Muscle layer of colon (tissue), 2 donors: ENCODE results near the gene CNTNAP2.

Experiments
- H3K27ac ChIP-seq: one replicate; pipeline ENCODE4 v1.7.0; 2013; ENCODE audit warnings: low read depth, mild to moderate bottlenecking, low read length, moderate library complexity
- H3K27me3 ChIP-seq, 2 donors: one replicate each; pipeline ENCODE4 v1.7.0; 2013; ENCODE audit warnings: low read length in 2 of 2, mild to moderate bottlenecking in 2 of 2; ENCODE audit not compliant: insufficient read depth in 2 of 2, control insufficient read depth in 1 of 2
- H3K36me3 ChIP-seq: one replicate; pipeline ENCODE4 v1.7.0; 2013; ENCODE audit warnings: mild to moderate bottlenecking, low read length; ENCODE audit not compliant: insufficient read depth
- H3K4me1 ChIP-seq: one replicate; pipeline ENCODE4 v1.7.0; 2013; ENCODE audit warnings: mild to moderate bottlenecking, low read length; ENCODE audit not compliant: insufficient read depth
- H3K4me3 ChIP-seq, 2 donors: one replicate each; pipeline ENCODE4 v1.7.0; 2013; ENCODE audit warnings: low read length in 2 of 2, low read depth in 1 of 2, mild to moderate bottlenecking in 1 of 2, moderate library complexity in 1 of 2
- H3K9ac ChIP-seq: one replicate; pipeline ENCODE4 v1.7.0; 2013; ENCODE audit warnings: low read length
- H3K9me3 ChIP-seq: one replicate; pipeline ENCODE4 v1.7.0; 2013; ENCODE audit warnings: mild to moderate bottlenecking, low read length
- donor health status: abdominal sarcoma.
- donor health status: Adenocarcinoma of cecum.

CNTNAP2 gene

GRCh38 chr7:146728141-146728540, 611.5 kb downstream of the CNTNAP2 start:
- H3K9ac ChIP-seq = no peak overlapping the region
- no peaks in the 10 kb centered on the region for H3K4me1 ChIP-seq
- H3K27ac ChIP-seq = no peak overlapping the region

GRCh38 chr7:146728611-146729010, 612.0 kb downstream of the CNTNAP2 start:
- H3K9ac ChIP-seq = no peak overlapping the region
- no peak overlapping the region for H3K27ac ChIP-seq
- H3K4me3 ChIP-seq = no peak overlapping the region
- no peaks in the 10 kb centered on the region for H3K27me3 ChIP-seq
- no peaks in the 10 kb centered on the region for H3K36me3 ChIP-seq
- no peaks in the 10 kb centered on the region for H3K9me3 ChIP-seq
- no peaks in the 10 kb centered on the region for H3K4me1 ChIP-seq

More at GRCh38 chr7:146728141-146728540, 611.5 kb downstream of the CNTNAP2 start:
- H3K9me3 ChIP-seq = no peaks in the 10 kb centered on the region
- H3K27me3 ChIP-seq = no peaks in the 10 kb centered on the region
- H3K36me3 ChIP-seq = no peaks in the 10 kb centered on the region
- no peak overlapping the region for H3K4me3 ChIP-seq

- H3K4me3 ChIP-seq = no peak overlapping the region
- no peaks in the 10 kb centered on the region for H3K27me3 ChIP-seq
- H3K4me1 ChIP-seq = no peaks in the 10 kb centered on the region
- H3K9ac ChIP-seq = no peak overlapping the region
- no peaks in the 10 kb centered on the region for H3K9me3 ChIP-seq
- H3K36me3 ChIP-seq = no peaks in the 10 kb centered on the region
- H3K27ac ChIP-seq = no peak overlapping the region
These were observed 614.6 kb downstream of the CNTNAP2 start for GRCh38 chr7:146731185-146731584.

- Histone ChIP-seq H3K9ac (no peak overlapping the region), H3K27ac (no peak overlapping the region), H3K4me3 (no peak overlapping the region), H3K36me3 (no peaks in the 10 kb centered on the region), H3K4me1 (no peaks in the 10 kb centered on the region), H3K9me3 (peaks cover 4% of the 10 kb centered on the region), H3K27me3 (no peaks in the 10 kb centered on the region)
These were observed 619.4 kb downstream of the CNTNAP2 start for GRCh38 chr7:146735992-146736391.

GRCh38 chr7:146736446-146737190, 620.0 kb downstream of the CNTNAP2 start:
- H3K9ac ChIP-seq = no peak overlapping the region
- no peaks in the 10 kb centered on the region for H3K4me1 ChIP-seq
- H3K27ac ChIP-seq = no peak overlapping the region
- H3K4me3 ChIP-seq = no peak overlapping the region
- peaks cover 4% of the 10 kb centered on the region for H3K9me3 ChIP-seq
- H3K36me3 ChIP-seq = no peaks in the 10 kb centered on the region
- H3K27me3 ChIP-seq = no peaks in the 10 kb centered on the region

GRCh38 chr7:146740039-146740438, 623.4 kb downstream of the CNTNAP2 start:
- H3K36me3 ChIP-seq = no peaks in the 10 kb centered on the region
- no peak overlapping the region for H3K9ac ChIP-seq
- no peaks in the 10 kb centered on the region for H3K27me3 ChIP-seq
- H3K4me1 ChIP-seq = no peaks in the 10 kb centered on the region
- H3K9me3 ChIP-seq = peaks cover 4% of the 10 kb centered on the region
- no peak overlapping the region for H3K4me3 ChIP-seq
- H3K27ac ChIP-seq = no peak overlapping the region

GRCh38 chr7:146741911-146742310, 625.3 kb downstream of the CNTNAP2 start:
- Histone ChIP-seq H3K36me3 (no peaks in the 10 kb centered on the region), H3K27me3 (no peaks in the 10 kb centered on the region), H3K4me3 (no peak overlapping the region), H3K9ac (no peak overlapping the region), H3K9me3 (peaks cover 4% of the 10 kb centered on the region), H3K4me1 (no peaks in the 10 kb centered on the region), H3K27ac (no peak overlapping the region)

- Histone ChIP-seq H3K27me3 (no peaks in the 10 kb centered on the region), H3K9ac (no peak overlapping the region), H3K27ac (no peak overlapping the region), H3K36me3 (no peaks in the 10 kb centered on the region), H3K9me3 (no peaks in the 10 kb centered on the region), H3K4me1 (no peaks in the 10 kb centered on the region), H3K4me3 (no peak overlapping the region)
These were observed 637.8 kb downstream of the CNTNAP2 start for GRCh38 chr7:146754385-146754784.

- Histone ChIP-seq H3K4me1 (no peaks in the 10 kb centered on the region), H3K27me3 (no peaks in the 10 kb centered on the region), H3K27ac (no peak overlapping the region), H3K36me3 (no peaks in the 10 kb centered on the region), H3K4me3 (no peak overlapping the region), H3K9ac (no peak overlapping the region), H3K9me3 (no peaks in the 10 kb centered on the region)
These were observed 639.0 kb downstream of the CNTNAP2 start for GRCh38 chr7:146755585-146755984.

- H3K9me3 ChIP-seq = no peaks in the 10 kb centered on the region
- H3K4me3 ChIP-seq = no peak overlapping the region
- no peak overlapping the region for H3K9ac ChIP-seq
- H3K4me1 ChIP-seq = no peaks in the 10 kb centered on the region
- no peaks in the 10 kb centered on the region for H3K27me3 ChIP-seq
- no peaks in the 10 kb centered on the region for H3K36me3 ChIP-seq
- no peak overlapping the region for H3K27ac ChIP-seq
These were observed 647.9 kb downstream of the CNTNAP2 start for GRCh38 chr7:146764458-146764857.

GRCh38 chr7:146768957-146769356, 652.4 kb downstream of the CNTNAP2 start:
- H3K27ac ChIP-seq = no peak overlapping the region
- no peaks in the 10 kb centered on the region for H3K9me3 ChIP-seq
- no peak overlapping the region for H3K4me3 ChIP-seq
- no peak overlapping the region for H3K9ac ChIP-seq
- H3K36me3 ChIP-seq = no peaks in the 10 kb centered on the region
- H3K27me3 ChIP-seq = no peaks in the 10 kb centered on the region
- H3K4me1 ChIP-seq = no peaks in the 10 kb centered on the region

- Histone ChIP-seq H3K4me1 (no peaks in the 10 kb centered on the region), H3K27ac (no peak overlapping the region), H3K9ac (no peak overlapping the region), H3K4me3 (no peak overlapping the region), H3K9me3 (no peaks in the 10 kb centered on the region), H3K27me3 (no peaks in the 10 kb centered on the region), H3K36me3 (no peaks in the 10 kb centered on the region)
These were observed 656.0 kb downstream of the CNTNAP2 start for GRCh38 chr7:146772601-146773000.
